Measurements from ENCODE around the gene STAC3.

The STAC3 gene

DNA sequence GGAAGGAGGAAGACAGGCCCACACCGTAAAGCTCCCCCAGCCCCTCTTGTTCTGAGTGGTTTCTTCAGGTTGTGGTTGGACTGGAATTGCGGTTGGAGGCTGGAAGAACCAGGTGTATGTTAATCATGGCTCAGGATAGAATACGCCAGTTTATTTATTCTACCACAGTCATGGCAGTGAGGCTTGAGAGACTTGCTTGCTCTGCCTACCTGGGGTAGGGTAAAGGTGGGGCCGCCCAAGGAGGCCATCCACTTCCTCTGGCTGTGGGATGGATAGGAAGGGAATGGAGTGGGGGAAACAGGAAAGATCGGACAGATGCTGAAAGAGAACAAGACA, 13.4 kb downstream of the STAC3 start:
- TF ChIP-seq, protein P1, sequence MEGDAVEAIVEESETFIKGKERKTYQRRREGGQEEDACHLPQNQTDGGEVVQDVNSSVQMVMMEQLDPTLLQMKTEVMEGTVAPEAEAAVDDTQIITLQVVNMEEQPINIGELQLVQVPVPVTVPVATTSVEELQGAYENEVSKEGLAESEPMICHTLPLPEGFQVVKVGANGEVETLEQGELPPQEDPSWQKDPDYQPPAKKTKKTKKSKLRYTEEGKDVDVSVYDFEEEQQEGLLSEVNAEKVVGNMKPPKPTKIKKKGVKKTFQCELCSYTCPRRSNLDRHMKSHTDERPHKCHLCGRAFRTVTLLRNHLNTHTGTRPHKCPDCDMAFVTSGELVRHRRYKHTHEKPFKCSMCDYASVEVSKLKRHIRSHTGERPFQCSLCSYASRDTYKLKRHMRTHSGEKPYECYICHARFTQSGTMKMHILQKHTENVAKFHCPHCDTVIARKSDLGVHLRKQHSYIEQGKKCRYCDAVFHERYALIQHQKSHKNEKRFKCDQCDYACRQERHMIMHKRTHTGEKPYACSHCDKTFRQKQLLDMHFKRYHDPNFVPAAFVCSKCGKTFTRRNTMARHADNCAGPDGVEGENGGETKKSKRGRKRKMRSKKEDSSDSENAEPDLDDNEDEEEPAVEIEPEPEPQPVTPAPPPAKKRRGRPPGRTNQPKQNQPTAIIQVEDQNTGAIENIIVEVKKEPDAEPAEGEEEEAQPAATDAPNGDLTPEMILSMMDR (IDR thresholded peaks at IDR 0.05; ENCODE audit: low read depth, low read length): no peak
- no peak for DNase-seq (ENCODE audit: extremely low read depth, low read depth)

DNA sequence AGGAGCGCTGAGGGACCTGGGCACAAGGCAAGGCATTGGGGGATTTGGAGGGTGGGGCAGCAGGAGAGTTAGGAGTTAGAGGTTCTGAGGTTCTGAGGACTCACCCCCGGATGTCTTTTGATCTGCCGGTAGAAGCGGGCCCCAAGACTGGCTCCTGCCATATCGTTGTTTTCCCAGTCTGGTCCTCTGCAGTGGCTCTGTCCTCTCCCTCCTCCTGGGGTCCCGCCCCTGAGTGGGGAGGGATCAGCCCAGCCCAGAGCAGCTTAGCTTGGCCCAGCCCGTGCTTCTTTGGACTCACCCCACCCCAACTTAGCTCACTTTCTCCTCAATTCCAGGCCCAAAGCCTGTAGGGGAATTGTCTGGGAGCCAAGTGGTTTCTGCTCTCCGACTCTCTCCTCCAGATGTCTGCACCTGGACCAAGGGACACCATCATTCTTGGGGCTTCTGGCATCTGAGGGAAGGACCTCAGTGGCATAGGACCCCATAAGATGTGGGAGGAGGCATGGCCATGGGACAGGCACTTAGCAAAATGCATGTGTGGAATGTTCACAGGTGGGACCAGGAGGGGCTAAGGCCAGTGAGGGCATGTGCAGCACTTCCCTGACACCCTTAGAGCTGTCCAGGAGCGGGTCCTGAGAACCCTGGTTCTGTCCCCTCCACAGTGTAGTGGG, 13.9 kb downstream of the STAC3 start:
- TF ChIP-seq, protein P1 (IDR thresholded peaks at IDR 0.05; ENCODE audit: low read depth, low read length): no peak
- no peak for DNase-seq (ENCODE audit: extremely low read depth, low read depth)

DNA sequence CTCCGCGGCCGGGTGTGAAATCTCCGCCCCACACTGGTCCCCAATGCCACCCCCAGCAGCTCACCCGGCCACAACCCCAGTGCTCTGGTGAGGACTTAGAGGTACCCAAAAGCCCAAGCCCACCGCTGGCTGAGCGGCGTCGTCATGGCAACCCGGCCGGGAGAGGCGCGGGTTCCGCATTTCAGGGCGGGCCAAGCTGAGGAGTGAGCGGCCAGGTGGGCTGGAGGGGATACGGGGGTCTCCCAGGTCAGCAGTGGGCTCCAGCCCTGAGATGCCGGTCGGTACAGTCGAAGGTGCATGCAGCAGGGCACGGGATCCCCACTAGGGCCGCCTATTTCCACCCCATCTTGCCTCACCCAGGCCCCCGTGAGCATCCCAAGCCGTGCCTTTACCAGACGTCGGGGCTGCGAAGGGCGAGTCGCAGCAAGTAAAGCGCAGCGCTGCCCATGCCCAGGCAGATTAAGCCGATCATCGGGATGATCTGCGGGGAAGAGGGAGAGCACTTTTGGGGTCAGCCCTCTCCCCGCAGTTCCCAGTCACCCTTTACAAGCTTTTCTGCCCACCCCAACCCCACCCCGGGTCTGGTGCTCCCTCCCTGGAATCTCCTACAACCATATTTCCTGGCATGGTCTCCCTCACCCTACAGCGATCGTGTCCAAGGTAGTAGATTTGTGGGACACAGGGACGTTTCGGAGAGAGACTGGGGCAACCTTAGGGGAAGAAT, 14.6 kb downstream of the STAC3 start:
- TF ChIP-seq, protein P1 (IDR thresholded peaks at IDR 0.05; ENCODE audit: low read depth, low read length): no peak
- no peak for DNase-seq (ENCODE audit: extremely low read depth, low read depth)

DNA sequence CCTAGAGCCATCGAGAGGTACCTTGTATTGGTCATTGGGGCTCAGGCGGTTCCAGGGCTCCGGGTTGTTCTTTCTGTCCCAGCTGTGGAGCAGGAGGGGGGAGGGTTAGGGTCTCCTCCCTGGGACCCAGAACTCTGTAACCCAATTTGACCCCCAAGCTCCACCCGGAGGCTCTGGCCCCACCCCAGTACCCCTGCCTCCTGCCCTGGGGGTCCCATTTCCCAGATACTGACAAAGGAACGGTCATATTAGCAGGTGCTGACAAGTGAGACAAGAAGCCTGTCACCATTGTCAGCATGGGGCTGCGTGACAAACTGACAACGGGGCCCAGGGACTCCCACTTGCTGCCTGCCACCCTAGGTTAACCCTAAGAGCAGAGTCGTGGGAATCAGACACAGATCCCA, 15.3 kb downstream of the STAC3 start:
- TF ChIP-seq, protein P1 (IDR thresholded peaks at IDR 0.05; ENCODE audit: low read depth, low read length): no peak
- DNase-seq (ENCODE audit: extremely low read depth, low read depth): no peak

DNA sequence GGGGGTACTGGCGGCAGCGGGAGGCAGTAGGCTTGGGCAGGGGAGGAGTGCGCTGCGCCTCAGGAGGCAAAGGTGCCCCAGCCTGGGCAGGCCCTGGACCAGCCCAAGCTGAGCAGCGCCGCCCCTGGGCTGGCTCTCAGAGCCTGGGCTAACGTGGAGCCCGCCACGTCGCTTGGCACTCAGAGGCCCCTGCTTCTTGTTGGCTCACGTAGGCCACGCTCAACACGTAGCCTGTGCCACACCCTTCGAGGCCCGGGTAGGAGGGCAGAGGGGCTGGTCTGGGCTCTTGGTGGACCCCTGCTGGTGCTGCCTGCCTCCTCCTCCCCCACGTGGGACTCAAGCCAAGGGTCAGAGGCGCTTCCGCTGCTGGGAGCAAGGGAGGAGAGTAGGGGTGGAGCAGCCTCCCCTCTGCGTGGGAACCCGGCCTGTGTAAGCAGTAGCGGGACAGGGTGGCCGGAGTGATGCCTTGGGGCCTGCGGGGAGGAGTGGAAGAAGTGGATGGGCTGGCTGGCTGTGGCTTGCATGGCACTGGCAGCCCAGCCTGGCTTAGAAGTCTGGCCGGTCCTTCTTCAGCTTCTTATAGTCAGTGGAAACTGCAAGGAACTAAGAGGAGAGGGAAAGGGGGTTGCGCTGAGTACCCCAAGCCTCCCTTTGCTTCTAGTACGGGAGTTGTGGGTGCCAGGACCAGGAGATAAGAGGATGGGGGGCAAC, 15.8 kb downstream of the STAC3 start:
- TF ChIP-seq, protein P1 (IDR thresholded peaks at IDR 0.05; ENCODE audit: low read depth, low read length): no peak; the same call in none of the 2 replicates
- no peak for DNase-seq (ENCODE audit: extremely low read depth, low read depth)

DNA sequence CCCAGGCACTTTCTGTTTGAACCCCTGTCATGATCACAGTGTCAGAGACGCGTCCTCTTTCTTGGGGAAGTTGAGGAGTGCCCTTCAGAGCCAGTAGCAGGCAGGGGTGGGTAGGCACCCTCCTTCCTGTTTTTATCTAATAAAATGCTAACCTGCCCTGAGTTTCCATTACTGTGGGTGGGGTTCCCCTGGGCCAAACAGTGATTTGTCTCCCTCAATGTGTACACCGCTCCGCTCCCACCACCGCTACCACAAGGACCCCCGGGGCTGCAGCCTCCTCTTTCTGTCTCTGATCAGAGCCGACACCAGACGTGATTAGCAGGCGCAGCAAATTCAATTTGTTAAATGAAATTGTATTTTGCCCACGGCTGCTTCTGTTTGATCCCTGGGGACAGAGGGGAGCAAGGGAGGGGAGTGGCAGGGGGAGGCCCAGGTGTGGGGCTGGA, 16.4 kb downstream of the STAC3 start:
- TF ChIP-seq, protein P1 (IDR thresholded peaks at IDR 0.05; ENCODE audit: low read depth, low read length): no peak
- DNase-seq (ENCODE audit: extremely low read depth, low read depth): no peak

DNA sequence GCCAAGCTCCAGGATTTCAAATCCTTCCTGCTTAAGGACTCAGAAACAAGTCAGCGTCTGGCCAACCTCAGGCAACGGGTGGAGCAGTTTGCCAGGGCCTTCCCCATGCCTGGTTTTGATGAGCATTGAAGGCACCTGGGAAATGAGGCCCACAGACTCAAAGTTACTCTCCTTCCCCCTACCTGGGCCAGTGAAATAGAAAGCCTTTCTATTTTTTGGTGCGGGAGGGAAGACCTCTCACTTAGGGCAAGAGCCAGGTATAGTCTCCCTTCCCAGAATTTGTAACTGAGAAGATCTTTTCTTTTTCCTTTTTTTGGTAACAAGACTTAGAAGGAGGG, 16.8 kb downstream of the STAC3 start:
- TF ChIP-seq, protein P1 (IDR thresholded peaks at IDR 0.05; ENCODE audit: low read depth, low read length): no peak
- no peak for DNase-seq (ENCODE audit: extremely low read depth, low read depth)
